Caki2 (cell line): ENCODE data around the gene POLR1B. TPM values are rescaled to one million over a fixed set of nuclear protein-coding genes. Genes with fewer than 3 reads are reported as not detected.
"Not testable (repeated sequence)": the region's sequence is repeated elsewhere in the genome, so short reads cannot be mapped to it uniquely, and the experiment has no call there.

ENCODE experiments used
- DNase-seq: peaks from one replicate; pipeline ENCODE4 v3.0.0-alpha.2; 2015; ENCODE audit warnings: low read depth
- in situ Hi-C: cut with HindIII; loops from 2 replicates; pipeline ENCODE4 v1.10.0; 2016; ENCODE audit warnings: low sequenced_read_pairs, low pct_unique_long_range_greater_than_20kb, mixed read lengths
- total RNA-seq: library from RNA; depleted of rRNA; stranded (reverse); fragments of >200 nt; shearing (Covaris generic); gene quantifications from 2 replicates; pipeline ENCODE4 v1.2.3, GENCODE V29; 2014; ENCODE audit warnings: low replicate concordance

The POLR1B gene
- total RNA-seq, 1 experiment from 2014 or later: 19.3 TPM

GRCh38 chr2:112585400-112585799 is 43.1 kb downstream of the POLR1B start:
- DNase-seq: no peak
- in situ Hi-C loops: no loop called here

DNA sequence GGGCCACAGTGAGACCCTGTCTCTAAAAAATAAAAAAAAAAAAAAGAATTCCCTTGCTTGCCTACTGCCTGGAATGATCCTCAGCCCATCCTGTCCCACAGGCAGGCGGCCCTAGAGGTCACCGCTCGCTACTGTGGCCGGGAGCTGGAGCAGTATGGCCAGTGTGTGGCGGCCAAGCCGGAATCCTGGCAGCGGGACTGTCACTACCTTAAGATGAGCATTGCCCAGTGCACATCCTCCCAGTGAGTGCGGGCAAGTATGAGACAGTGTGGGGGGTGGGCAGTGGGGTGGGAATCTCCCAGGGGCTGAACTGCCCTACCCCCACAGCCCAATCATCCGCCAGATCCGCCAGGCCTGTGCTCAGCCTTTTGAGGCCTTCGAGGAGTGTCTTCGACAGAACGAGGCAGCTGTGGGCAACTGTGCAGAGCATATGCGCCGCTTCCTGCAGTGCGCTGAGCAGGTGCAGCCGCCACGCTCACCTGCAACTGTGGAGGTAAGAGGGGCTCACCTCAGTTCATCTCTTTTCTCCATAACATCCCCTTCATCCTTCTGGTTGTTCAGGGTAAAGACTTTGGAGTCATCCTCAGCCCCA is 43.7 kb downstream of the POLR1B start:
- in situ Hi-C loops: no loop called here
- DNase-seq: no peak

GRCh38 chr2:112588611-112589045 is 46.4 kb downstream of the POLR1B start:
- in situ Hi-C loops: no loop called here
- DNase-seq: no peak

GRCh38 chr2:112591413-112591812 is 49.1 kb downstream of the POLR1B start:
- DNase-seq: no peak
- in situ Hi-C loops: no loop called here

- in situ Hi-C loops: no loop called here
- DNase-seq: no peak
These were observed 51.5 kb downstream of the POLR1B start for GRCh38 chr2:112593736-112594135.

GRCh38 chr2:112597537-112598322 is 55.5 kb downstream of the POLR1B start:
- no peak for DNase-seq
- in situ Hi-C loops: no loop called here

DNA sequence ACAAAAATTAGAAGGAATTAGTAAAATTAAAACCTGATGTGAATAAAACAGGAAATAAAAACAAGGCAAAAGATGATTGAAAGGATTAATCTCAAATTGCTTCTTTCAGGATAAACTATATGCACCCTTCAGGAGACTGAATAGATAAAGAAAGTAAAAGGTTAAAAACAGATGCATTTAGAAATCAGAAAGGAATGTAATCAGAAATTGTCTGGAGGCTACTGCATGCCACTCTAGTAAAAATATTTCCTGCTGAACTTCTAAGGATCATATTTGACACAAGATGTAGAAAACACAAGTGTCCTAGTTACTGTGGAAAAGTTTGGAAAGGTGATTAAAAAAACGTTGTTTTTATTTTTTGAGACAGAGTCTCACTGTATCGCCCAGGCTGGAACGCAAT is 58.4 kb downstream of the POLR1B start:
- in situ Hi-C loops: no loop called here
- no peak for DNase-seq

- in situ Hi-C loops: no loop called here
These were observed 59.5 kb downstream of the POLR1B start for GRCh38 chr2:112601754-112602153.

DNA sequence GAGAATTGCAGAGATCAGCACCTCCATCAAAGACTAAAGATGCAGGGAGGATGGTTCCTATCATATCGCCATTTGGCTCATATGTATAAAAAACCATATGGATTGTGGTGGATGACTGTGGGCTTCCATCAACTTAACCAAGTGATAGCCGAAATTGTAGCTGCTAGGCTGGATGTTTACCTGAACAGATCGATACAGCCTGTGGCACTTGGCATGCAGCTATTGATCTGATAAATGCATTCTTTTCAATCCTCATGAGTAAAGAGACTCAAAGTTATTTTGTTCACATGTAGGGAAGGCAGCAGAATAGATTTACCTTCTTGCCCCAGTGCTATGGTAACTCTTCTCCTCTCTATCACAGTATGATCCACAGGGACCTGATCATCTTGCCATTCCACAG is 60.7 kb downstream of the POLR1B start:
- DNase-seq: no peak
- in situ Hi-C loops: no loop called here

More at GRCh38 chr2:112601754-112602153, 59.5 kb downstream of the POLR1B start:
- no peak for DNase-seq

GRCh38 chr2:112603731-112604130 is 61.5 kb downstream of the POLR1B start:
- in situ Hi-C loops: no loop called here
- no peak for DNase-seq

DNA sequence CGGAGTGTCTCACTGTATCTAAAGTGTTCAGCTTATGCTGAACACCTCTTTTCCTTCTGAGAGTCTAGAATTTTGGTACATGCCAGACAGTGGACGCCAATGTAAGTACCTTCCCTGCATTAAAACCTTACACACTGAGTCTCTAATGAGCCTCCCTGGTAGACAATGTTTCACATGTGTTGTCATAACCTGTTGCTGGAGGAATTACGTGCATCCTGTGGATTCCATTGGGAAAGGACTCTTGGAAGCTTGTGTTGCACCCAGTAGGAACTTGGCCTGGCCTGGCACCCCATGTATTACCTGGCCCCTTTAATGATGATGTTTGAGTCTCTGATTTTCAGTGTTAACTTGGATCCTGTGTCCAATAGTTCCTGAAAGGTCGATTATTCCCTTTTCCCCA is 62.7 kb downstream of the POLR1B start:
- in situ Hi-C loops: no loop called here

GRCh38 chr2:112605926-112606325 is 63.7 kb downstream of the POLR1B start:
- in situ Hi-C loops: no loop called here
- DNase-seq: no peak

More for the DNA sequence above, 62.7 kb downstream of the POLR1B start:
- no peak for DNase-seq

GRCh38 chr2:112606547-112606946 is 64.3 kb downstream of the POLR1B start:
- in situ Hi-C loops: no loop called here
- DNase-seq: no peak

DNA sequence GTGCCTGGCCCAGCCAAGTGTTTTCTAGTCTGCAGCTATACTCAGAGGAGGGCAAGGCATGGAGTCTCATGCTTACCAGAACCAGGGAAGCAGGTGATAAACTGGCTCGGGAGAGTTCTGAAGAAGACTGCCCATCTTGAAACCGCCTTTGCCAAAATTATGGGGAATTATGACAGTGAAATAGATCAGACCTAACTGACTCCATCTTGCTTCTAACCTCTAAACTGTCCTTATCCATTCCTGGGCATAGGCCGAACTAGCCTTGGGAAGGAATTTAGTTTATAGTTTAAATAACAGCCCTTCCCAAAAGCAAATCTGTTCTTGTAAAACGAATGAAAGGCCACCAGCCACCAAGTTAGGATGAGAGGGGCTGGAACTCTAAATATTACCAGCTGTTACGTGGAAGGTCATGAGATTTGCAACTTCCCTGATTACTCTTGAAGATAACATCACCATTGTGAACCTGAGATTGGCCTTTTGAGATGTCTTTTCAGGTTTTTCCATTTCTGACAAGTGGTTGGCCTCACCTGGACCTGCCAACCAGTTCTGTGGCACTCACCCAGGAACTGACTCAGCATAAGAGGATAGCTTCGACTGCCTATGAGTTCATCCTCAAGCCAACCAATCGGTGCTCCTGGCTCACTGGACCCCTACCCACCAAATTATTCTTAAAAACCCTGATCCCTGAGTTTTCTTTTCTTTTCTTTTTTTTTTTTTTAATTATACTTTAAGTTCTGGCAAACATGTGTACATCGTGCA is 65.6 kb downstream of the POLR1B start:
- DNase-seq: no peak
- in situ Hi-C loops: no loop called here

GRCh38 chr2:112609320-112609719 is 67.1 kb downstream of the POLR1B start:
- DNase-seq, in situ Hi-C loops: not testable (repeated sequence)

DNA sequence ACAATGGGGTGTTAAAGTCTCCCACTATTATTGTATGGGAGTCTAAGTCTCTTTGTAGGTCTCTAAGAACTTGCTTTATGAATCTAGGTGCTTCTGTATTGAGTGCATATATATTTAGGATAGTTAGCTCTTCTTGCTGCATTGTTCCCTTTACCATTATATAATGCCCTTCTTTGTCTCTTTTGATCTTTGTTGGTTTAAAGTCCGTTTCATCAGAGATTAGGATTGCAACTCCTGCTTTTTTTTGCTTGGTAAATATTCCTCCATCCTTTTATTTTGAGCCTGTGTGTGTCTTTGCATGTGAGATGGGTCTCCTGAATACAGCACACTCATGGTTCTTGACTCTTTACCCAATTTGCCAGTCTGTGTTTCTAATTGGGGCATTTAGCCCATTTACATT is 70.0 kb downstream of the POLR1B start:
- in situ Hi-C loops, DNase-seq: not testable (repeated sequence)

DNA sequence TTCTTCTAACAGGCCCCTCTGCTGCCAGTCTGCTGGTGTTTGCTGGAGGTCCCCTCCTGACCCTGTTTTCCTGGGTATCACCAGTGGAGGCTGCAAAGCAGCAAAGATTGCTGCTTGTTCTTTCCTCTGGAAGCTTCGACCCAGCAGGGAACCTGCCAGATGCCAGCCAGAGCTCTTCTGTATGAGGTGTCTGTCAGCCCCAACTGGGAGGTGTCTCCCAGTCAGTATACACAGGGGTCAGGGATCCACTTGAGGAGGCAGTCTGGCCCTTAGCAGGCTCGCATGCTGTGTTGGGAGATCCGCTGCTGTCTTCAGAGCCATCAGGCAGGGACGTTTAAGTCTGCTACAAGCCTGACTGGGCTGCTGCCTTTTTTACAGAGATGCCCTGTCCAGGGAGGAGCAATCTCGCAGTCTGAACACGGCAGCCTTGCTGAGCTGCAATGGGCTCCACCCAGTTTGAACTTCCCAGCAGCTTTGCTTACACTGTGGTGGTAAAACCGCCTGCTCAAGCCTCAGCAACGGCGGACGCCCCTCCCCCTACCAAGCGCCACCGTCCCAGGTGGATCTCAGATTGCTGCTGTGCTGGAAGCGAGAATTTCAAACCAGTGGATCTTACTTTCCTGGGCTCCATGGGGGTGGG is 72.1 kb downstream of the POLR1B start:
- in situ Hi-C loops: no loop called here
- no peak for DNase-seq

GRCh38 chr2:112615051-112615450 is 72.8 kb downstream of the POLR1B start:
- DNase-seq: no peak
- in situ Hi-C loops: no loop called here

DNA sequence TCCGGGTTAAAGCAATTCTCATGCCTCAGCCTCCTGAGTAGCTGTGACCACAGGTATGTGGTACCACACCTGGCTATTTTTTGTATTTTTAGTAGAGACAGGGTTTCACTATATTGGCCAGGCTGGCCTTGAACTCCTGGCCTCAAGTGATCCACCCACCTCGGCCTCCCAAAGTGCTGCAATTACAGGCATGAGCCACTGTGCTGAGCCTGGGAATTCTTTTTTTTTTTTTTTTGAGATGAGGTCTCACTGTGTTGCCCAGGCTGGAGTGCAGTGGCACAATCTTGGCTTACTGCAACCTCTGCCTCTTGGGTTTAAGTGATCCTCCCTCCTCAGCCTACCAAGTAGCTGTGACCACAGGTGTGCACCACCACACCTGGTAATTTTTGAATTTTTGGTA is 73.5 kb downstream of the POLR1B start:
- in situ Hi-C loops, DNase-seq: not testable (repeated sequence)
